Measurements from ENCODE around the gene OR2L5.

The OR2L5 gene

DNA sequence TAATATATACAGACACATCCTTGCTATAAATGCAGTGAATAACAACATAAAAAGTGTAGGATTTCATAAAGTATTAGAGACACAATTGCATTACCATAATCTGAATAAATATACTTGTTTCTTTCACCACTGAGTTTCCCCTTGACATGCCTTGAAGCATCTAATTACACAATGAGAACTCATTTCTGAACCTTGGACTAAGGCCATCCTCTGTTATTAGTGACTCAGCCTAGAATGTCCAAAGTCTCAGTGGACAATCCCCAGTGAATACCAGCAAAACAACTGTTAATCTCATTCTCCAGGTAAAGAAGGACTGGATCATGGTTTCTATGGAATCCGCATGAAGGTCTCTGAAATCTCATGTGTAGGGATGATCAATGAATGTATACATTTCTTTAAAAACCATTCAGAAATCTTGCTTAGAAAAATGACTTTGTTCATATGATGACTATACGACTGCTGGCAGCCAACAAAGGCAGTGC lies at the start of gene OR2L5:
Gene OR2L5, plus strand, starts transcription at position 432 of the 482 bp plus-strand sequence. CDS start 8,288 bp downstream, outside the sequence.
- DNase-seq (ENCODE audit: low read depth in 2 of 3, low spot score in 1 of 3), result no peak

DNA sequence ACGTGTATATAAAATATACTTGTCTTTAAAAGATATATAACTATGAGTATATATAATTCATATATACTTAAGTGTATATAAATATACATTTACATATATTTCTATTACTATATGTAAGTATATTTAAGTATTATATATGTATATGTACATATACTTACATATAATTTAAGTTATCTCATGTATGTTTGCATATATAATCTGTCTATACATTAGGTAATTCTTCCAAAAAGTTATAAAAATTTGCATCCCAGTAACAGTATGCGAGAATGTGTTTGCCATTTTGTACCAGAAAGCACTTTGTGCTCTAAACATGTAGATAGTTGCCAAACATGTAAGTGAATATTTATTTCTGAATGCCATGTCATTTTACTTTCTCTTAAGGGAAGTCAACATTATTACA lies 48.5 kb upstream of the OR2L5 start, which contains the start of gene OR2AK2:
Gene OR2AK2, plus strand, starts transcription at position 301 of the 400 bp plus-strand sequence. CDS start 144 bp downstream, outside the sequence.
- DNase-seq (ENCODE audit: low read depth in 2 of 3, low spot score in 1 of 3), result no peak

DNA sequence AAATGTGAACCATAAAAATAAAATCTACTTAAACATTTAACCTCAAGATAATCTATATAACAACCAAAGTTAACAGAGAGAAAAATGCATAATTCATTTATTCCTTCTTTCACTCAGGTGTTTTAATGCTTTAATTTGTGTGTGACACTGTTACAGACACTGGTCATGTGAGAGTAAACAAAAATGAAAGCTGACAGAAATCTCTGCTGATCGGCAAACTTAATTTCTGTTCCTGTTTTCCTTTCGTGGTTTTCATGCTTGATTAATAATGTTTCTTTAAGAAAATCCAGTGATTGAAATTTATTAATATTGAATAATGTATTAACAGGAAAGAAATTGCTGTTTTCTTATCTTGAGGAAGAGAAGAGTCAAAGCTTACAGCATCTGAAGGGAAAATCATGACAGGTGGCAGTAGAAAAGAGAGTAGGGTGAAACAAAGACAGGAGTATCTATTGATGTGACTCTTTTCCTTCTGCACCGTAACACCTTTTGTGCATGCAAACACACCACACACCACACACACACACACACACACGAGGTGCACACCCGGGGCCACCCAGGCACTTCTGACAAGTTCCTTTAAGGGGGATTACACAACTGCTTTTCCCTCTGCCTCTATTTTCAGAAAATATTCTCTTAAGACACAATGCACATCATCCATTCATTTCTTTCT lies 46.8 kb upstream of the OR2L5 start:
- DNase-seq (ENCODE audit: low read depth in 2 of 3, low spot score in 1 of 3), result no peak

DNA sequence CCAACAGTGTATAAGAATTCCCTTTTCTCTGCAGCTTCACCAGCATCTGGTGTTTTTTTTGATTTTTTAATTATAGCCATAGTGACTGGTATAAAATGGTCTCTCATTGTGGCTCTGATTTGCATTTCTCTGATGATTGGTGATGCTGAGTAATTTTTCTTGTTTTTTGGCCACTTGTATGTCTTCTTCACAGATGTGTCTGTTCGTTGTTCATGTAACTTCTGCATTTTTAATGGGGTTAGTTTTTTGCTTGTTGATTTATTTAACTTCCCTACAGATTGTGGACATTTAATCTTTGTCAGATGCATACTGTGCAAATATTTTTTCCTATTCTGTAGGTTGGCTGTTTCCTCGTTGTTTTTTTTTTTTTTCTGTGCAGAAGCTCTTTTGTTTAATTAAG lies 20.5 kb upstream of the OR2L5 start:
- no peak for DNase-seq (ENCODE audit: low read depth in 2 of 3, low spot score in 1 of 3)

- no peak for DNase-seq (ENCODE audit: low read depth in 2 of 3, low spot score in 1 of 3)
Observed at GRCh38 chr1:247998811-247999210, 14.6 kb upstream of the OR2L5 start.

DNA sequence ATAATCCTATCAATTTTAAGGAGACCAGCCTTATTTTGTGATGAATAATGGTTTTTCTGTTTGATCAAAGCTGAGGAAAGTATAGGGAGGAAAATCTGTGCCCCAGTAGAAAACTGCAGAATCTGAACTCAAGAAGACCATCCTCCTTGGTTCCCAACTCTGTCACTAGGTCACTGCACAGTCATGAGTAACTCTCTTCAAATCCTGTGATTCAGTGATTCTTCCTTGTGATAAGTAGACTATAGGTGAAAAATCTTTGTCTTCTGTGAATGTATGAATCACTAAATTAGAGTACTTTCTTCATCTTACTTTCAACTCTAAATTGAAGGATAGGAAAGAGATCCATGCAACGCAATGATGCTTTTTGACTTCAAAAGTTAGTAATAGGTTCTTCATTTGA lies 13.3 kb upstream of the OR2L5 start:
- no peak for DNase-seq (ENCODE audit: low read depth in 2 of 3, low spot score in 1 of 3)

DNA sequence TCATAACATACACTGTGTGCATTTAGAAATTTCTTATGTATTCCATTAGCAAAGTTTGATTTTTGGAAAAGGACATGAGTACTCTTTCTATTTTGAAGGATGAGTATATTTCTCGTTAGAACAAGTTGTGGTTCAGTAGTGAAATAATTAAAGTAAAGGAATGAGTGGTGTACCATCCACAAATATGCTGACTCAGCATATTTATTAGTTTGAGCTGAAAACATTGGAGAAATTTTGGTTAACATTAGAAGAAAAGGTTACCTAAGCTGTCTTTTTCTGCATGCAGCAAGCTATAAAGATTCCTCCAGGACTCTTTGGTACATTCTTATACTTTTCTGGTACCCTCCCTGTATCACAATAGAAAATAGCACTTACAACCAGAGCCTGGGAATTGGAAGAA lies 5.7 kb upstream of the OR2L5 start:
- DNase-seq (ENCODE audit: low read depth in 2 of 3, low spot score in 1 of 3), result no peak

DNA sequence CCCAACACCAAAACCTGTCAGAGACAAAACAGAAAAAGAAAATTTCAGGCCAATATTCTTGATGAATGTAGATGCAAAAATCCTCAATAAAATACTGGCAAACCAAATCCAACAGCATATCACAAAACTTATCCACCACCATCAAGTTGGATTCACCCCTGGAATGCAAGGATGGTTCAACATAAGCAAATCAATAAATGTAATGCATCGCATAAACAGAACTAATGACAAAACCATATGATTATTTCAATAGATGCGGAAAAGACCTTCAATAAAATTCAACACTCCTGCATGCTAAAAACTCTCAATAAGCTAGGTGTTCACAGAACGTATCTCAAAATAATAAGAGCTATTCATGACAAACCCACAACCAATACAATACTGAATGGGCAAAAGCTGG lies 3.8 kb upstream of the OR2L5 start:
- DNase-seq (ENCODE audit: low read depth in 2 of 3, low spot score in 1 of 3), result no peak

- no peak for DNase-seq (ENCODE audit: low read depth in 2 of 3, low spot score in 1 of 3)
Observed at GRCh38 chr1:248015803-248016202, 2.3 kb downstream of the OR2L5 start.

GRCh38 chr1:248029770-248030169 lies 16.3 kb downstream of the OR2L5 start, which contains the start of gene OR2L2:
Gene OR2L2 (plus strand): TSS chr1:248030070. CDS start chr1:248038268, 8,198 bp downstream.
- no peak for DNase-seq (ENCODE audit: low read depth in 2 of 3, low spot score in 1 of 3)

GRCh38 chr1:248045209-248045608 lies 31.7 kb downstream of the OR2L5 start:
- DNase-seq (ENCODE audit: low read depth in 2 of 3, low spot score in 1 of 3), result no peak

DNA sequence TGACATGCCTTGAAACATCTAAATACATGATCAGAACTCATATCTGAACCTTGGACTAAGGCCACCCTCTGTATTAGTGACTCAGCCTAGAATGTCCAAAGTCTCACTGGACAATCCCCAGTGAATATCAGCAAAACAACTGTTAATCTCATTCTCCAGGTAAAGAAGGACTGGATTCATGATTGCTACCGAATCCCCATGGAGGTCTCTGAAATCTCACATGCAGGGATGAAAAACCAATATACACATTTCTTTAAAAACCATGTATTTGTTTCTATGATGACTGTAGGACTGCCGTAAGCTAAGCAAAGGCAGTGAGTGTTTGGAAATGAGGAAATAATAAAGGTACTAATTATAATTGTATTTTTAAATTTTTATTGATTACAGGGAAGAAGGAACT lies 33.1 kb downstream of the OR2L5 start, which contains the start of gene OR2L3:
Gene OR2L3, plus strand, starts transcription at position 301 of the 400 bp plus-strand sequence. CDS start 13,846 bp downstream, outside the sequence.
- no peak for DNase-seq (ENCODE audit: low read depth in 2 of 3, low spot score in 1 of 3)

DNA sequence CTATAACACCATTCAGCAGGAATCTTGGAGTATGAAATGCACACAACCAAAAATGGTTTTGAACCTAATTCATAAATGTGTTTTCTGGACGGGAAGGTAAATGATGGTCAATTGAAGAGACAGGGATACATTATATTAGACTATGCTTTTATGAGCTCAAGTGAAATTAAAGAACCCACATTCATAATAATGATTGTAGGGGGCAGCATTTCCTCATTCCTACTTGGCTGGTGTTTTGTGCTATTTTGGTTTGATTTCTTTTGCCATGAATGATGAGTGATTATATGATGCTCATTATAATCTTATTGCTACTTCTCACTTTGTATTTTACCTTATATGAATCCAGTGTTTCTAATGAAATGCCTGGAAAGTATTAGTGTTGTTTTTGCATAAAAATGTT lies 33.5 kb downstream of the OR2L5 start:
- no peak for DNase-seq (ENCODE audit: low read depth in 2 of 3, low spot score in 1 of 3)

GRCh38 chr1:248054671-248055070 lies 41.2 kb downstream of the OR2L5 start:
- DNase-seq (ENCODE audit: low read depth in 2 of 3, low spot score in 1 of 3), result no peak

GRCh38 chr1:248055261-248055660 lies 41.8 kb downstream of the OR2L5 start:
- DNase-seq (ENCODE audit: low read depth in 2 of 3, low spot score in 1 of 3), result no peak

- DNase-seq (ENCODE audit: low read depth in 2 of 3, low spot score in 1 of 3), result no peak
Observed at GRCh38 chr1:248065071-248065470, 51.6 kb downstream of the OR2L5 start.

DNA sequence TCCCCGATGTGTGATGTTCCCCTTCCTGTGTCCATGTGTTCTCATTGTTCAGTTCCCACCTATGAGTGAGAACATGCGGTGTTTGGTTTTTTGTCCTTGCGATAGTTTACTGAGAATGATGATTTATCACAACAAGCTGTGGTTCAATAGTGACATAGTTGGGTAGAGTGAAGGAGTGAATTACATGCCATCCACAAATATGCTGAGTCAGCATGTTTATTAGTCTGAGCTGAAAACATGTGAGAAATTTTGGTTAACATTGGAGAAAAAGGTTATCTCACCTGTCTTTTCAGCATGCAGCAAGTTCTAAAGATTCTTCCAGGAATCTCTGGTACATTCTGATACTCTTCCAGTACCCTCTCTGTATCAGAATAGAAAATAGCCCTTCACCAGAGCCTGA lies 52.1 kb downstream of the OR2L5 start:
- no peak for DNase-seq (ENCODE audit: low read depth in 2 of 3, low spot score in 1 of 3)
